Measurements from ENCODE around the gene KIF14. TPM values are rescaled to one million over a fixed set of nuclear protein-coding genes. Genes with fewer than 3 reads are reported as not detected.
A peak's percentile ranks its signal among the peaks of the same experiment; 100 is the strongest.

The KIF14 gene, protein sequence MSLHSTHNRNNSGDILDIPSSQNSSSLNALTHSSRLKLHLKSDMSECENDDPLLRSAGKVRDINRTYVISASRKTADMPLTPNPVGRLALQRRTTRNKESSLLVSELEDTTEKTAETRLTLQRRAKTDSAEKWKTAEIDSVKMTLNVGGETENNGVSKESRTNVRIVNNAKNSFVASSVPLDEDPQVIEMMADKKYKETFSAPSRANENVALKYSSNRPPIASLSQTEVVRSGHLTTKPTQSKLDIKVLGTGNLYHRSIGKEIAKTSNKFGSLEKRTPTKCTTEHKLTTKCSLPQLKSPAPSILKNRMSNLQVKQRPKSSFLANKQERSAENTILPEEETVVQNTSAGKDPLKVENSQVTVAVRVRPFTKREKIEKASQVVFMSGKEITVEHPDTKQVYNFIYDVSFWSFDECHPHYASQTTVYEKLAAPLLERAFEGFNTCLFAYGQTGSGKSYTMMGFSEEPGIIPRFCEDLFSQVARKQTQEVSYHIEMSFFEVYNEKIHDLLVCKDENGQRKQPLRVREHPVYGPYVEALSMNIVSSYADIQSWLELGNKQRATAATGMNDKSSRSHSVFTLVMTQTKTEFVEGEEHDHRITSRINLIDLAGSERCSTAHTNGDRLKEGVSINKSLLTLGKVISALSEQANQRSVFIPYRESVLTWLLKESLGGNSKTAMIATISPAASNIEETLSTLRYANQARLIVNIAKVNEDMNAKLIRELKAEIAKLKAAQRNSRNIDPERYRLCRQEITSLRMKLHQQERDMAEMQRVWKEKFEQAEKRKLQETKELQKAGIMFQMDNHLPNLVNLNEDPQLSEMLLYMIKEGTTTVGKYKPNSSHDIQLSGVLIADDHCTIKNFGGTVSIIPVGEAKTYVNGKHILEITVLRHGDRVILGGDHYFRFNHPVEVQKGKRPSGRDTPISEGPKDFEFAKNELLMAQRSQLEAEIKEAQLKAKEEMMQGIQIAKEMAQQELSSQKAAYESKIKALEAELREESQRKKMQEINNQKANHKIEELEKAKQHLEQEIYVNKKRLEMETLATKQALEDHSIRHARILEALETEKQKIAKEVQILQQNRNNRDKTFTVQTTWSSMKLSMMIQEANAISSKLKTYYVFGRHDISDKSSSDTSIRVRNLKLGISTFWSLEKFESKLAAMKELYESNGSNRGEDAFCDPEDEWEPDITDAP (N-terminal part only)
- 6.3 and 7.6 TPM in 2 replicates for total RNA-seq (2012; rRNA removed)

GRCh38 chr1:200620273-200621131, at the start of gene KIF14:
TSS of gene KIF14 (minus strand) at chr1:200620751. CDS start at chr1:200618723, 2,028 bp downstream.
- H3K27me3 ChIP-seq (ENCODE audit: control insufficient read depth, insufficient read depth, low read length) = no peaks in the 10 kb centered on the region
- H3K4me2 ChIP-seq (ENCODE audit: low read length) = peak within 1 kb of the TSS; percentile 95
- H3K9ac ChIP-seq (ENCODE audit: low read depth, low read length) = peak within 1 kb of the TSS; percentile 91
- peaks cover 22% of the 10 kb centered on the region for H3K4me1 ChIP-seq (ENCODE audit: control insufficient read depth, insufficient read depth, low read length)
- H3K4me3 ChIP-seq (ENCODE audit: low read length) = peak within 1 kb of the TSS; percentile 91
- H3K9me3 ChIP-seq (replicated peaks; ENCODE audit: low read length) = no peaks in the 10 kb centered on the region
- no peaks in the 10 kb centered on the region for H3K36me3 ChIP-seq (ENCODE audit: insufficient read depth, low read length)

- Histone ChIP-seq H3K27me3 (ENCODE audit: control insufficient read depth, insufficient read depth, low read length) (no peaks in the 10 kb centered on the region), H3K4me1 (ENCODE audit: control insufficient read depth, insufficient read depth, low read length) (peaks cover 8% of the 10 kb centered on the region), H3K4me3 (ENCODE audit: low read length) (peak within 1 kb of the TSS; percentile 97), H3K9ac (ENCODE audit: low read depth, low read length) (peak within 1 kb of the TSS; percentile 100), H3K9me3 (replicated peaks; ENCODE audit: low read length) (no peaks in the 10 kb centered on the region), H3K36me3 (ENCODE audit: insufficient read depth, low read length) (peaks cover 5% of the 10 kb centered on the region), H3K4me2 (ENCODE audit: low read length) (peak within 1 kb of the TSS; percentile 90)
These were observed 49.0 kb upstream of the KIF14 start, which contains the start of gene DDX59 for GRCh38 chr1:200669314-200670241. TSS of gene DDX59 (minus strand) at chr1:200669907. CDS start at chr1:200666740, 3,167 bp downstream.

- peak overlapping the region; percentile 100 for H3K9ac ChIP-seq (ENCODE audit: low read depth, low read length)
- H3K4me1 ChIP-seq (ENCODE audit: control insufficient read depth, insufficient read depth, low read length) = peaks cover 8% of the 10 kb centered on the region
- peaks cover 8% of the 10 kb centered on the region for H3K36me3 ChIP-seq (ENCODE audit: insufficient read depth, low read length)
- H3K9me3 ChIP-seq (replicated peaks; ENCODE audit: low read length) = no peaks in the 10 kb centered on the region
- no peaks in the 10 kb centered on the region for H3K27me3 ChIP-seq (ENCODE audit: control insufficient read depth, insufficient read depth, low read length)
- peak overlapping the region; percentile 90 for H3K4me2 ChIP-seq (ENCODE audit: low read length)
- peak overlapping the region; percentile 97 for H3K4me3 ChIP-seq (ENCODE audit: low read length)
These were observed 48.2 kb upstream of the KIF14 start for GRCh38 chr1:200668514-200669313.

- peaks cover 23% of the 10 kb centered on the region for H3K36me3 ChIP-seq (ENCODE audit: insufficient read depth, low read length)
- no peaks in the 10 kb centered on the region for H3K27me3 ChIP-seq (ENCODE audit: control insufficient read depth, insufficient read depth, low read length)
- no peaks in the 10 kb centered on the region for H3K9me3 ChIP-seq (replicated peaks; ENCODE audit: low read length)
- H3K9ac ChIP-seq (ENCODE audit: low read depth, low read length) = no peak overlapping the region
- peaks cover 8% of the 10 kb centered on the region for H3K4me1 ChIP-seq (ENCODE audit: control insufficient read depth, insufficient read depth, low read length)
- no peak overlapping the region for H3K4me3 ChIP-seq (ENCODE audit: low read length)
- H3K4me2 ChIP-seq (ENCODE audit: low read length) = no peak overlapping the region
These were observed 45.8 kb upstream of the KIF14 start for GRCh38 chr1:200666309-200666708.

DNA sequence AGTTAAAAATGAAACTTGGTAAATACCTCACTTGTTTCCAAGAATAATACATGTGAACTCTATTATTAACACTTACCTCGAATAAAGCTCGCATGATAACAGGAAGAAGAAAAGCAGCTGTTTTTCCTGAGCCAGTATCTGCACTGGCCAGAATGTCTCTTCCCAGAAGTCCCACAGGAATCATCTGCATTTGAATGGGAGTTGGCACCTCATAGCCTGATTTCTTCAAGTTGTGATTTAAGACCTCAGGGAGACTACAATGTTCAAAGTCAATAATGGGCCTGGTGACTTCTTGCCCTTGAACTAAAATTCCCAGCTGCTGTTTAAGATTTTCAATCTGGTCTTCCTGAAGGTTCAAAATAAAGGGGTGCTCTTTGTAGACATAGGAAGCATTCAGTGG, 45.3 kb upstream of the KIF14 start:
- H3K27me3 ChIP-seq (ENCODE audit: control insufficient read depth, insufficient read depth, low read length) = no peaks in the 10 kb centered on the region
- H3K36me3 ChIP-seq (ENCODE audit: insufficient read depth, low read length) = peaks cover 23% of the 10 kb centered on the region
- no peak overlapping the region for H3K9ac ChIP-seq (ENCODE audit: low read depth, low read length)
- H3K9me3 ChIP-seq (replicated peaks; ENCODE audit: low read length) = no peaks in the 10 kb centered on the region
- no peak overlapping the region for H3K4me2 ChIP-seq (ENCODE audit: low read length)
- H3K4me1 ChIP-seq (ENCODE audit: control insufficient read depth, insufficient read depth, low read length) = peaks cover 4% of the 10 kb centered on the region
- H3K4me3 ChIP-seq (ENCODE audit: low read length) = no peak overlapping the region

DNA sequence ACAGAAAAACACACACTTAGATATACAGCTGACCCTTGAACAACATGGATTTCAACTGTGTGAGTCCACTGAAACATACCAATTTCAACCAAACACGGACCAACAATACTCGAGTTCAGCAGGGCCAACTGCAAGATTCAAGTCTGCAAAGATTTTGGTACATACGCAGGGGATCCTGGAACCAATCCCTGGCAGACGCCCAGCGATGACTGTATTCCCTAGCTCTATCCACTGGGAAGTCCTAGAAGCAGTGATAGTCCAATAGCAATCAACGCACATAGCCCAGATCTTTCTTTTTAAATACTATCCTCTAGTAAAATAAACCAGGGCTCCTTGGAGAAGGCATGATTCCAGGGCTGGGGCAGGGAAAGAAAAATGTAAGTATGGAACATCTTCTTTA, 40.2 kb upstream of the KIF14 start:
- H3K9me3 ChIP-seq (replicated peaks; ENCODE audit: low read length) = no peaks in the 10 kb centered on the region
- H3K4me3 ChIP-seq (ENCODE audit: low read length) = no peak overlapping the region
- no peak overlapping the region for H3K4me2 ChIP-seq (ENCODE audit: low read length)
- peaks cover 45% of the 10 kb centered on the region for H3K36me3 ChIP-seq (ENCODE audit: insufficient read depth, low read length)
- no peak overlapping the region for H3K9ac ChIP-seq (ENCODE audit: low read depth, low read length)
- no peaks in the 10 kb centered on the region for H3K27me3 ChIP-seq (ENCODE audit: control insufficient read depth, insufficient read depth, low read length)
- no peaks in the 10 kb centered on the region for H3K4me1 ChIP-seq (ENCODE audit: control insufficient read depth, insufficient read depth, low read length)

- H3K9ac ChIP-seq (ENCODE audit: low read depth, low read length) = no peak overlapping the region
- H3K4me2 ChIP-seq (ENCODE audit: low read length) = no peak overlapping the region
- H3K4me3 ChIP-seq (ENCODE audit: low read length) = no peak overlapping the region
- no peaks in the 10 kb centered on the region for H3K9me3 ChIP-seq (replicated peaks; ENCODE audit: low read length)
- H3K36me3 ChIP-seq (ENCODE audit: insufficient read depth, low read length) = peaks cover 44% of the 10 kb centered on the region
- no peaks in the 10 kb centered on the region for H3K4me1 ChIP-seq (ENCODE audit: control insufficient read depth, insufficient read depth, low read length)
- H3K27me3 ChIP-seq (ENCODE audit: control insufficient read depth, insufficient read depth, low read length) = no peaks in the 10 kb centered on the region
These were observed 38.7 kb upstream of the KIF14 start for GRCh38 chr1:200659269-200659668.

- Histone ChIP-seq H3K4me3 (ENCODE audit: low read length) (no peak overlapping the region), H3K4me2 (ENCODE audit: low read length) (no peak overlapping the region), H3K9ac (ENCODE audit: low read depth, low read length) (no peak overlapping the region), H3K4me1 (ENCODE audit: control insufficient read depth, insufficient read depth, low read length) (no peaks in the 10 kb centered on the region), H3K9me3 (replicated peaks; ENCODE audit: low read length) (no peaks in the 10 kb centered on the region), H3K36me3 (ENCODE audit: insufficient read depth, low read length) (peaks cover 37% of the 10 kb centered on the region), H3K27me3 (ENCODE audit: control insufficient read depth, insufficient read depth, low read length) (no peaks in the 10 kb centered on the region)
These were observed 37.7 kb upstream of the KIF14 start for GRCh38 chr1:200658037-200658818.

DNA sequence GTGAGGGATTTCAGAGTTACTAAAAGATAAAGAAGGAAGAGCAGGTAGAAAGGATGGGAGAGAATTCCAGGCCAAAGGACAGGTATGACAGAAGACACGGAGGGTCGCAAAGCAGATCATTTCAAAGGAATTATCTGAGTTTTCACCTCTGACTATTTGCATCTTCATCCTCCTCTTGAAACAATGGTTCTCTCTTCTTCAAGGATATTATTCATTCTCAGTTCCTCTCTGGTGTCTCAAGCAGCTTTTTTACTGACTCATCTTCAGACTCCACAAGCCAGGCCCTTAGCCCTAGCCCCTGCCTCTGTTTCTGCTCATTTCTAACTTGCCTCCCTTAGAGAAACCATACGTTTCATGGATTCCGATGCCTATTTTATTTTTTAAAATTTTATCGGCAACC, 34.1 kb upstream of the KIF14 start:
- Histone ChIP-seq H3K4me2 (ENCODE audit: low read length) (no peak overlapping the region), H3K4me3 (ENCODE audit: low read length) (no peak overlapping the region), H3K9me3 (replicated peaks; ENCODE audit: low read length) (no peaks in the 10 kb centered on the region), H3K4me1 (ENCODE audit: control insufficient read depth, insufficient read depth, low read length) (no peaks in the 10 kb centered on the region), H3K27me3 (ENCODE audit: control insufficient read depth, insufficient read depth, low read length) (no peaks in the 10 kb centered on the region), H3K36me3 (ENCODE audit: insufficient read depth, low read length) (peaks cover 21% of the 10 kb centered on the region), H3K9ac (ENCODE audit: low read depth, low read length) (no peak overlapping the region)

All from skeletal muscle satellite cell (primary cell).